H1 (cell line): ENCODE measurements around the gene SYPL1. TPM values are rescaled to one million over a fixed set of nuclear protein-coding genes. Genes with fewer than 3 reads are reported as not detected.

ENCODE experiments used
- BACH1 ChIP-seq: IDR thresholded peaks from 2 replicates; pipeline ENCODE4 v1.6.1; 2012; ENCODE audit warnings: low read length, improper control_type of control experiment
- CREB1 ChIP-seq: IDR thresholded peaks from 2 replicates; pipeline ENCODE4 v1.6.1; 2012; ENCODE audit warnings: inconsistent platforms
- CTBP2 ChIP-seq: IDR thresholded peaks from 2 replicates; pipeline ENCODE4 v1.7.0; 2011; ENCODE audit warnings: borderline replicate concordance, mild to moderate bottlenecking, moderate library complexity, mixed read lengths, low read length; ENCODE audit not compliant: insufficient read depth, insufficient read length
- KDM1A ChIP-seq: fragments of 200-600, 300-600 bp; sonication (generic); IDR thresholded peaks from 2 replicates; pipeline ENCODE4 v1.7.1; 2016; ENCODE audit warnings: mild to moderate bottlenecking, low read length, borderline replicate concordance
- MAX ChIP-seq: IDR thresholded peaks from 2 replicates; pipeline ENCODE4 v1.6.1; 2012; ENCODE audit warnings: inconsistent platforms
- RNF2 ChIP-seq: fragments of 200-900, 300-1000 bp; sonication (generic); IDR thresholded peaks from 2 replicates; pipeline ENCODE4 v1.7.1; 2016; ENCODE audit warnings: borderline replicate concordance, low read depth, mild to moderate bottlenecking, antibody characterized with exemption, low read length; ENCODE audit not compliant: poor library complexity, severe bottlenecking; ENCODE audit errors: missing control alignments
- polyA plus RNA-seq, 7 experiments: library from polyadenylated mRNA; depleted of rRNA in 3 of 7; stranded (reverse) in 5 of 7; unstranded in 2 of 7; fragments of >200 nt in 5 of 7; fragments of 200-250 nt in 2 of 7; gene quantifications; 1 replicate in 5 of 7; 2 replicates in 1 of 7; 4 replicates in 1 of 7; pipeline versions ENCODE4 v1.2.1 to v1.2.3, GENCODE V29; 2011 to 2013; ENCODE audit warnings: missing spikeins in 2 of 7, mixed read lengths in 2 of 7
- total RNA-seq: library from RNA; stranded (reverse); fragmentation: NEBNext Ultra II Directional; extraction: Animal tissue kit (Norgen Biotek cat#: 25700); gene quantifications from 2 replicates; pipeline ENCODE4 v1.2.1, GENCODE V29; 2021

Gene SYPL1
- total and polyA plus RNA-seq, 2 of the 8 experiments (the other 6 are each of a cell fraction or from before 2014, with no cell fraction given): 44.9 to 57.7 TPM

DNA sequence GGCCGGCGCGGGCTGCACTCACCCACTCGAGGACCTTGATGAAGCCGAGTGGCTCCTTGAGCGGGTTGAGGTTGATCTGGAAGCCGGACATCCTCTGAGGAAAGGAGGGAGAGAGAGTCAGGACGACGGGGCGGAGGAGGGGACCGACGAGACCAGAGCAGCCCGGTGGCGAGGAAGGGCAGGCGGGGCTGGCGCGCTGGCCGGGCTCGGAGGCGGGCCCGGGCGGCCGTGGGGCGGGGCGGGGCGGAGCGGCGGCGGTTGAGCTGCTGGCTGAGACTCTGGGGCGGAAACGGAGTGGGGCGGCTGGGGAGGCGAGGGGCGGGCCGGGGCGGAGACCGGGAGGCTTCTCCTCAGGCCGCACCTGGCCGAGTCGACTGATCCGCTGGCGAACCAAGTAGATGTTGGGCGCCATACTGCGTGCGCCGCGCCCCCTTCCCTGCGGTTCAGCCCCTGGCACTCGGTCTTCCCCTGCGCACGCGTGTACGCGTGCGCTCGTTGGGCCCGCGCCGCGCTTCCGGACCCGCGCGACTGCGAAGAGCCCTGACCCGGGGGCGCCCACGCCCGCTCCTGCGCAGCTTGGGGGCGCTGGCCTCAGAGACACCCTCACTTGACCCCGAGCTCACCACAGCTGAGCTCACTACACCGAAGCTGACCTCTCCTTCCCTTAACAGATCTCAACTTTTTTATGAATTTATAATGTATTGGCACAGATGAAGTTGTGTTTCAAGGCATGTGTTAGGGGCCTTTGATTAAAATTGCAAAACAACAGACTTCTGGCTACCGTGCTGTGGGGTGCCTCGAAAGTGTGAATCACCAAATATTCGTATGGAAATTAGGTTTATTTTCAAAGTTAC lies at the start of gene SYPL1 (continued):
- TF ChIP-seq CTBP2 (no peak), KDM1A (no peak), MAX (peak; percentile 48), RNF2 (no peak), CREB1 (no peak), BACH1 (peak; percentile 60; the same call in 1 of the 2 replicates)
